ENCODE data around the gene SUPT6H. TPM values are rescaled to one million over a fixed set of nuclear protein-coding genes. Genes with fewer than 3 reads are reported as not detected.

SUPT6H gene
- total and polyA plus RNA-seq, 2 donors (not counting 3 experiments of a cell fraction or from before 2014, with no cell fraction given) = 33.9 to 79.2 TPM

DNA sequence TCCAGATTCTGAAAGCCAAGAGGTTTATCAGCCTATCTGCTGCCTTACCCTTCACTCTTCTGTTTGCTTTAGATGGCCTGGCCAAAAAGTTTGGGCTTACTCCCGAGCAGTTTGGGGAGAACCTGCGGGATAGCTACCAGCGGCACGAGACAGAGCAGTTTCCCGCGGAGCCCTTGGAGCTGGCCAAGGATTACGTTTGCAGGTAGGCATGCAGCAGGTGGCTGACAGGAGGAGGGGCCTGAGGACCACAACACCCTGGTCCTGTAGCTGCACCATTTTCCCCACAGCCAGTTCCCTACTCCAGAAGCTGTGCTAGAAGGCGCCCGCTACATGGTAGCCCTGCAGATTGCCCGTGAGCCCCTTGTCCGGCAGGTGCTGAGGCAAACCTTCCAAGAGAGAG lies 20.6 kb downstream of the SUPT6H start:
- H3K79me2 ChIP-seq (ENCODE audit: control insufficient read depth, insufficient read depth, low read length) = no peaks in the 10 kb centered on the region
- TF ChIP-seq, protein P1, sequence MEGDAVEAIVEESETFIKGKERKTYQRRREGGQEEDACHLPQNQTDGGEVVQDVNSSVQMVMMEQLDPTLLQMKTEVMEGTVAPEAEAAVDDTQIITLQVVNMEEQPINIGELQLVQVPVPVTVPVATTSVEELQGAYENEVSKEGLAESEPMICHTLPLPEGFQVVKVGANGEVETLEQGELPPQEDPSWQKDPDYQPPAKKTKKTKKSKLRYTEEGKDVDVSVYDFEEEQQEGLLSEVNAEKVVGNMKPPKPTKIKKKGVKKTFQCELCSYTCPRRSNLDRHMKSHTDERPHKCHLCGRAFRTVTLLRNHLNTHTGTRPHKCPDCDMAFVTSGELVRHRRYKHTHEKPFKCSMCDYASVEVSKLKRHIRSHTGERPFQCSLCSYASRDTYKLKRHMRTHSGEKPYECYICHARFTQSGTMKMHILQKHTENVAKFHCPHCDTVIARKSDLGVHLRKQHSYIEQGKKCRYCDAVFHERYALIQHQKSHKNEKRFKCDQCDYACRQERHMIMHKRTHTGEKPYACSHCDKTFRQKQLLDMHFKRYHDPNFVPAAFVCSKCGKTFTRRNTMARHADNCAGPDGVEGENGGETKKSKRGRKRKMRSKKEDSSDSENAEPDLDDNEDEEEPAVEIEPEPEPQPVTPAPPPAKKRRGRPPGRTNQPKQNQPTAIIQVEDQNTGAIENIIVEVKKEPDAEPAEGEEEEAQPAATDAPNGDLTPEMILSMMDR (IDR thresholded peaks at IDR 0.05; ENCODE audit: extremely low read depth in 1 of 2, insufficient read depth in 1 of 2, low read depth in 1 of 2, low read length in 2 of 2) = no peak
- TF ChIP-seq POLR2AphosphoS5 (IDR thresholded peaks at IDR 0.05; ENCODE audit: insufficient read depth, low read depth, low read length) (no peak), JUN (IDR thresholded peaks at IDR 0.05; ENCODE audit: borderline replicate concordance, insufficient read depth, insufficient read length, low read depth) (no peak), GATA2 (IDR thresholded peaks at IDR 0.05; ENCODE audit: insufficient read depth, insufficient read length, low read depth, low read length) (no peak), MYC (IDR thresholded peaks at IDR 0.05; ENCODE audit: low read depth, low read length) (no peak)
- TF ChIP-seq, protein P2, sequence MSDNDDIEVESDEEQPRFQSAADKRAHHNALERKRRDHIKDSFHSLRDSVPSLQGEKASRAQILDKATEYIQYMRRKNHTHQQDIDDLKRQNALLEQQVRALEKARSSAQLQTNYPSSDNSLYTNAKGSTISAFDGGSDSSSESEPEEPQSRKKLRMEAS (IDR thresholded peaks at IDR 0.05; ENCODE audit: insufficient read depth, insufficient read length) = no peak
- peaks cover 40 to 63% of the 10 kb centered on the region in 2 experiments for H3K36me3 ChIP-seq (ENCODE audit: control insufficient read depth in 2 of 2, extremely low read depth in 1 of 2, insufficient read depth in 2 of 2, low read length in 2 of 2)
- no peak overlapping the region for H2AFZ ChIP-seq (ENCODE audit: low read depth, low read length)
- intact Hi-C loops (cut with micrococcal nuclease) = no loop called here
- no peaks in the 10 kb centered on the region for H4K20me1 ChIP-seq (replicated peaks; ENCODE audit: control insufficient read depth, extremely low read depth, insufficient read depth, low read length)
- no peak overlapping the region for H3K27ac ChIP-seq (ENCODE audit: insufficient read depth, low read depth, low read length)
- H3K4me3 ChIP-seq (replicated peaks in 1 of 3; ENCODE audit: insufficient read depth in 1 of 3, low read depth in 1 of 3, low read length in 3 of 3) = no peak overlapping the region
- ChIA-PET POLR2A (no interaction called here), CTCF (interaction anchor here (1.0 kb wide), 1 partner anchor 36 kb away, joined by 7 read pairs; no protein-coding TSS in a partner anchor)
- no peaks in the 10 kb centered on the region for H3K9me3 ChIP-seq (replicated peaks; ENCODE audit: control insufficient read depth, insufficient read depth, low read length)
- dilution Hi-C loops (cut with MboI; ENCODE audit: extremely low pct_ligation_motif_present, low sequenced_read_pairs) = no loop called here
- no peak overlapping the region for H3K4me2 ChIP-seq (ENCODE audit: insufficient read depth, low read length)
- no peak overlapping the region for H3K9ac ChIP-seq (replicated peaks; ENCODE audit: extremely low read depth, insufficient read depth, low read length)
- H3K4me1 ChIP-seq (ENCODE audit: control insufficient read depth, extremely low read depth, insufficient read depth, low read length) = no peaks in the 10 kb centered on the region
- FAIRE-seq = no peak
- no TSS peak for BruUV-seq (replicated peaks)
- DNase-seq (ENCODE audit: low read depth, low spot score) = no peak
- no peaks in the 10 kb centered on the region for H3K9me1 ChIP-seq (replicated peaks; ENCODE audit: control insufficient read depth, extremely low read depth, insufficient read depth, low read length)
- no peaks in the 10 kb centered on the region for H3K27me3 ChIP-seq (ENCODE audit: control insufficient read depth in 2 of 2, insufficient read depth in 2 of 2, low read length in 2 of 2)

All from endothelial cell of umbilical vein (primary cell).